T-cell (primary cell): Measurements from ENCODE around the gene GZMH. TPM values are rescaled to one million over a fixed set of nuclear protein-coding genes. Genes with fewer than 3 reads are reported as not detected.
"Not testable (repeated sequence)": the region's sequence is repeated elsewhere in the genome, so short reads cannot be mapped to it uniquely, and the experiment has no call there.

Experiments used
- ATAC-seq, 4 experiments: fragments of 200-7000 bp in 3 of 4; fragments of 150-1000 bp in 1 of 4; cut with Tn5 transposase; replicated peaks in 1 of 4; 1 replicate in 3 of 4; 2 replicates in 1 of 4; pipeline ENCODE4 v1.10.0; 2021; ENCODE audit warnings: moderate library complexity in 3 of 4, mild to moderate bottlenecking in 2 of 4, moderate number of reproducible peaks in 1 of 4
- CTCF ChIA-PET, 2 donors: fragments of 300-600 bp; sonication (Branson Sonifier 250); formaldehyde crosslinking; loops; one replicate each; lab custom pipeline; 2022; ENCODE audit warnings: antibody characterized with exemption in 2 of 2; lab: Charles Lee
- POLR2A ChIA-PET, 2 donors: fragments of 300-600 bp; sonication (Branson Sonifier 250); formaldehyde crosslinking; loops; one replicate each; lab custom pipeline; 2022; ENCODE audit warnings: antibody characterized with exemption in 2 of 2; lab: Charles Lee
- DNase-seq, 35 experiments: peaks; one replicate each; pipeline versions ENCODE4 v3.0.0 to v3.0.0-alpha.2; 2013 to 2023
- H3K27ac ChIP-seq: one replicate; pipeline ENCODE4 v1.5.1; 2013; ENCODE audit warnings: low read length
- H3K27me3 ChIP-seq, 2 experiments: replicated peaks in 1 of 2; 1 replicate in 1 of 2; 2 replicates in 1 of 2; pipeline versions ENCODE4 v1.6.1 to v1.7.0; 2013; ENCODE audit warnings: low read length in 1 of 2, mixed read lengths in 1 of 2; ENCODE audit not compliant: control insufficient read depth in 2 of 2, insufficient read depth in 2 of 2; ENCODE audit errors: extremely low read depth in 1 of 2
- H3K36me3 ChIP-seq, 2 donors: 1 replicate in 1 of 2; 2 replicates in 1 of 2; pipeline versions ENCODE4 v1.6.1 to v1.7.0; 2013; ENCODE audit warnings: low read length in 1 of 2; ENCODE audit not compliant: control insufficient read depth in 2 of 2, insufficient read depth in 1 of 2; ENCODE audit errors: extremely low read depth in 1 of 2
- H3K4me1 ChIP-seq, 2 experiments: 1 replicate in 1 of 2; 2 replicates in 1 of 2; pipeline versions ENCODE4 v1.6.1 to v1.7.0; 2013; ENCODE audit warnings: low read length in 2 of 2, mixed read lengths in 1 of 2; ENCODE audit not compliant: insufficient read depth in 2 of 2, control insufficient read depth in 1 of 2; ENCODE audit errors: extremely low read depth in 1 of 2
- H3K4me3 ChIP-seq, 2 donors: 1 replicate in 1 of 2; 2 replicates in 1 of 2; pipeline versions ENCODE4 v1.5.1 to v1.7.0; 2013; ENCODE audit warnings: mild to moderate bottlenecking in 2 of 2, low read length in 1 of 2, moderate library complexity in 1 of 2; ENCODE audit not compliant: control insufficient read depth in 1 of 2; ENCODE audit errors: extremely low read depth in 1 of 2
- H3K9me3 ChIP-seq: 2 replicates; pipeline ENCODE4 v1.7.0; 2013
- H3K27ac Mint-ChIP-seq, 2 donors: one replicate each; pipeline ENCODE4 v1.8.0; 2020 to 2021; ENCODE audit warnings: mild to moderate bottlenecking in 2 of 2, mixed read lengths in 2 of 2
- H3K27me3 Mint-ChIP-seq, 2 donors: one replicate each; pipeline ENCODE4 v1.8.0; 2021 to 2022; ENCODE audit warnings: mixed read lengths in 2 of 2
- H3K36me3 Mint-ChIP-seq: one replicate; pipeline ENCODE4 v1.8.0; 2021; ENCODE audit warnings: mixed read lengths
- H3K4me1 Mint-ChIP-seq, 3 donors: one replicate each; pipeline ENCODE4 v1.8.0; 2020 to 2022; ENCODE audit warnings: mixed read lengths in 3 of 3, mild to moderate bottlenecking in 1 of 3
- H3K4me3 Mint-ChIP-seq, 3 donors: one replicate each; pipeline ENCODE4 v1.8.0; 2020 to 2022; ENCODE audit warnings: mild to moderate bottlenecking in 3 of 3, mixed read lengths in 3 of 3, moderate library complexity in 3 of 3
- H3K9me3 Mint-ChIP-seq, 3 donors: one replicate each; pipeline ENCODE4 v1.8.0; 2020 to 2022; ENCODE audit warnings: mixed read lengths in 3 of 3
- WGBS: methylation state at CpG from one replicate; pipeline ENCODE4 v1.1.5; 2013; ENCODE audit warnings: missing lambda C conversion rate; ENCODE audit not compliant: insufficient coverage; 5-methylcytosine and 5-hydroxymethylcytosine counted together
- total RNA-seq, 35 experiments: library from RNA in 6 of 35; stranded (reverse) in 6 of 35; fragments of 120-200 nt in 1 of 35; gene quantifications; one replicate each; pipeline versions ENCODE4 v1.2.1 to v1.2.4 and lab custom pipeline; 2013 to 2026

The GZMH gene, protein sequence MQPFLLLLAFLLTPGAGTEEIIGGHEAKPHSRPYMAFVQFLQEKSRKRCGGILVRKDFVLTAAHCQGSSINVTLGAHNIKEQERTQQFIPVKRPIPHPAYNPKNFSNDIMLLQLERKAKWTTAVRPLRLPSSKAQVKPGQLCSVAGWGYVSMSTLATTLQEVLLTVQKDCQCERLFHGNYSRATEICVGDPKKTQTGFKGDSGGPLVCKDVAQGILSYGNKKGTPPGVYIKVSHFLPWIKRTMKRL
- total RNA-seq: 100 to 1,000 TPM in 1 of 5 donors, 10 to 100 TPM in 3, 1 to 10 TPM in 1; 4.0 to 148 (median 21.3) TPM
- 228 TPM for total RNA-seq (2013)
- 1.5 to 70.2 (median 12.4) reads per million in 29 experiments for total RNA-seq (lab: John Stamatoyannopoulos, UW)

DNA sequence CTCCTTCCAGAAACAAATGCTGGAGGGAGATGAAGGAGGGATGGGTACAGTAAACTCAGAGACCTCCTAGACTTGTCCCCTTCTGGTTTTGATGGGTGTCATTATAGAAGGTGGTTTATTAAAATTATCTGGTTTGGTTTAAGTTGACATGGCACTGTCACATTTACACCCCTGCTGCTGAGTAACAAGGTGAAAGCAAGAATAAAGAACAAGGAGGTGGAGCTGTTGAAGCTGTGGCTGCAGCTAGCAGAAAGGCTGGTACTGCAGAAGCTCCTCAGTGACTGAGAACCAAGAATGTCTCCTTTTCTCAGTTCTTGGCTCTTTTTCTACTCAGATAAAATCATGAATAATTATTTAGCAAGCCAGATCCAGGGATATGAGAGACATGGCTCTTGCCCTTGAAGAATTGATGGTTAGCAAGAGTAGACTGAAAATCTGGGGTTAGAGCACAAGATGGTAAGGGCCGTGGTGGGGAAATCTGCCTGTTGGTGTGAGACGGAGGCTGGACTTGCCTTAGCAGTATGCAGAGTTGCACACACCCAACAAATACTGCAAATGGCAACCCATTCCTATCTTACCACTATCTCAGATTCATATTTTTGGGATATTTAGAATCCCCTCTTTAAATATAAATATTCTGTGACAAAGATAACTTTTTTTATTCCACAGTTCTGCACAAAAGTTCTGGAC lies at the start of gene GZMH:
Gene GZMH, minus strand, starts transcription at position 31 of the 690 bp plus-strand sequence. CDS start 72 bp downstream, outside the sequence.
- Histone ChIP-seq H3K4me3 (peak within 1 kb of the TSS in 1 of 2 donors; percentile 38), H3K36me3 (no peaks in the 10 kb centered on the region), H3K27me3 (peaks cover 0 to 6% of the 10 kb centered on the region in 2 experiments), H3K9me3 (no peaks in the 10 kb centered on the region), H3K4me1 (peaks cover 5 to 60% of the 10 kb centered on the region in 2 experiments), H3K27ac (peak within 1 kb of the TSS; percentile 56)
- DNase-seq (peak in 5 of 35 experiments; percentile 16 to 55 (median 27)), ATAC-seq (peak in 3 of 4 experiments; percentile 49 to 62 (median 61))
- Mint-ChIP-seq H3K4me1 (peaks cover 26 to 61% (median 29%) of the 10 kb centered on the region in 3 donors), H3K27me3 (peaks cover 0 to 3% of the 10 kb centered on the region in 2 donors), H3K4me3 (peak within 1 kb of the TSS; percentile 14 to 53 (median 18)), H3K27ac (peak within 1 kb of the TSS; percentile 34 to 70), H3K36me3 (no peaks in the 10 kb centered on the region), H3K9me3 (peaks cover 0 to 7% (median 0%) of the 10 kb centered on the region in 3 donors)
- POLR2A ChIA-PET: interaction anchor here in 1 of 2 donors (0.8 to 1.1 kb wide), 2 partner anchors 24 to 63 kb away, joined by 4 read pairs; partner anchors contain the start of gene GZMB
- WGBS: no CpG with 5 or more reads among the region's 2 CpGs
- CTCF ChIA-PET: interaction anchor here in 1 of 2 donors (1.5 kb wide), 1 partner anchor 64 kb away, joined by 6 read pairs; no protein-coding TSS in a partner anchor

DNA sequence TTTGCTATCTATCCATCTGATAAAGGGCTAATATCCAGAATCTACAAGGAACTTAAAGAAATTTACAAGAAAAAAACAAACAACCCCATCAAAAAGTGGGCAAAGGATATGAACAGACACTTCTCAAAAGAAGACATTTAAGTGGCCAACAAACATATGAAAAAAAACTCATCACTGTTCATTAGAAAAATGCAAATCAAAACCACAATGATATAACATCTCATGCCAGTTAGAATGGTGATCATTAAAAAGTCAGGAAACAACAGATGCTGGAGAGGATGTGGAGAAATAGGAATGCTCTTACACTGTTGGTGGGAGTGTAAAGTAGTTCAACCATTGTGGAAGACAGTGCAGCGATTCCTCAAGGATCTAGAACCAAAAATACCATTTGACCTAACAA lies 38.9 kb upstream of the GZMH start:
- not testable (repeated sequence) for ATAC-seq, H3K36me3 ChIP-seq, H3K4me1 Mint-ChIP-seq

DNA sequence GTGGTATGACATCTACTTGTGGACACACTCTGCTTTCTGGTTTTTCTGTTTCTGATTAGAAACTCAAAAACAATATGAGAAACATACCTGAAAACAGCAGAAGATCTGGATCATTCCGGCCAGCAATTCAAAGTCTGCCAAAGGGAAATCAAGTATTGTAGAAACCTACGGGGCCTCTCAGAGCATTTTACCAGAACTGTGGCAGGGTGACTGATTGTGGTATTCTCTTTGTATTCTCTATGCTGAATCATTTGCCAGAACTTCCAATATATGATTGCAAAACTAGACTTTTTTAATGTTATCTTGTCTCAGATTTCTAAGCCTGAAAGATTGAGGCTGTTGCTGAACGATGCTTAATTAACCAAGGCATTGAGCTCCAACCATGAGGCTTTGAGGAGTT lies 30.4 kb upstream of the GZMH start:
- H3K36me3 Mint-ChIP-seq: no peaks in the 10 kb centered on the region
- Histone ChIP-seq H3K4me1 (peaks cover 0 to 2% of the 10 kb centered on the region in 2 experiments), H3K4me3 (no peak overlapping the region), H3K27me3 (peaks cover 0 to 15% of the 10 kb centered on the region in 2 experiments), H3K27ac (no peak overlapping the region), H3K9me3 (no peaks in the 10 kb centered on the region), H3K36me3 (no peaks in the 10 kb centered on the region)
- WGBS: 71% methylated on average over 1 of the region's 3 CpGs
- no peaks in the 10 kb centered on the region for H3K27me3 Mint-ChIP-seq
- H3K27ac Mint-ChIP-seq: no peak overlapping the region
- H3K4me3 Mint-ChIP-seq: no peak overlapping the region
- no peaks in the 10 kb centered on the region for H3K9me3 Mint-ChIP-seq
- ATAC-seq: no peak
- H3K4me1 Mint-ChIP-seq: peaks cover 0 to 10% (median 2%) of the 10 kb centered on the region in 3 donors
- ChIA-PET POLR2A (no interaction called here), CTCF (no interaction called here)
- DNase-seq: no peak

More for the DNA sequence above, 38.9 kb upstream of the GZMH start:
- CTCF ChIA-PET, H3K27ac ChIP-seq, DNase-seq, H3K36me3 Mint-ChIP-seq, H3K27ac Mint-ChIP-seq, H3K4me3 ChIP-seq, H3K4me1 ChIP-seq, H3K27me3 Mint-ChIP-seq, H3K9me3 ChIP-seq, H3K4me3 Mint-ChIP-seq, POLR2A ChIA-PET: not testable (repeated sequence)
- peaks cover 0 to 13% of the 10 kb centered on the region in 2 experiments for H3K27me3 ChIP-seq
- peaks cover 3 to 11% (median 4%) of the 10 kb centered on the region in 3 donors for H3K9me3 Mint-ChIP-seq
- WGBS: no CpG with 5 or more reads among the region's 1 CpG

DNA sequence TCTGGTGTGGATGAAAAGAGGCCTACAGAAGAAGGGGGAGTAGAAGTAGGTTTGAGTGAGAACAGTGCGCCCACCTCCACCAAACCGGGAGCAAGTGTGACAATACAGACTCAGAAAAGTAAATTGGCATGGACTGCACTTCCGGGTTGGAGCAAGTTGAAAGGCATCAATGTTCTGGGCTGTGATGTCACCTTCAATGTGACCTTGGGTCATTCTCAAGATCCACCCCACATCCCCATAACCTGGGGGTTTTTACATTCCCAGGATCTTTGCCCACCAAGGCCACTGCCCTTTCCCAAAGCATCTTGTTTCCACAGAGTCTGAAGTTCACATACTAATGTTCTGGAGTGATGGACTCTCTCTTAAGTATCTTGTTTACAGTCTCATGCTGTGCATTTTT lies 29.8 kb upstream of the GZMH start:
- no peak overlapping the region for H3K27ac Mint-ChIP-seq
- peaks cover 3 to 10% (median 8%) of the 10 kb centered on the region in 3 donors for H3K4me1 Mint-ChIP-seq
- no peaks in the 10 kb centered on the region for H3K9me3 Mint-ChIP-seq
- POLR2A ChIA-PET: no interaction called here
- H3K4me3 Mint-ChIP-seq: no peak overlapping the region
- CTCF ChIA-PET: no interaction called here
- DNase-seq (no peak), ATAC-seq (no peak)
- H3K27ac ChIP-seq: no peak overlapping the region
- peaks cover 0 to 9% of the 10 kb centered on the region in 2 experiments for H3K27me3 ChIP-seq
- no peaks in the 10 kb centered on the region for H3K9me3 ChIP-seq
- H3K36me3 ChIP-seq: no peaks in the 10 kb centered on the region
- H3K4me1 ChIP-seq: peaks cover 0 to 2% of the 10 kb centered on the region in 2 experiments
- H3K27me3 Mint-ChIP-seq: no peaks in the 10 kb centered on the region
- H3K36me3 Mint-ChIP-seq: no peaks in the 10 kb centered on the region
- no peak overlapping the region for H3K4me3 ChIP-seq
- WGBS: 100% methylated on average over 1 of the region's 3 CpGs

DNA sequence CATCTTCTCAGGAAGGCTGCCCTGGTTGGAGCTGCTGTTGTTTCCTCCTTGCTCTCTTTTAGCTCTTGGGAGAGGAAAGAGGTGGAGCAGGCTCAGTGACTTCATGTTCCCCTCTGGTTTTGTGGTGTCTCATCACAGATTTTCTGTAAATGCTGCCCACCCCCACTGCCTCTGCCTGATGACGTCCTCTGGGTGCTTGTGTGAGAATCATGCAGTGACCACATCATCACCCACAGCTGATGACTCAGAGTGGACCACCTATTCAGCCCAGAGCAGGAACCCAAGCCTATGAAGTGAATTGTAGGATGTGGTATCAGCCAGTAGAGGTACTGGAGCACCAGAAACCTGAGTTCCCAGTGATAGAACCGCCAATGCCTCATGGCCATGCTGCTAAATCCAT lies 24.7 kb upstream of the GZMH start, which contains the start of gene GZMB:
Gene GZMB, minus strand, starts transcription at position 33 of the 400 bp plus-strand sequence. Its CDS starts 30 bp downstream, at position 3.
- no peaks in the 10 kb centered on the region for H3K9me3 ChIP-seq
- WGBS: 85% methylated on average over 1 of the region's 2 CpGs
- POLR2A ChIA-PET: interaction anchor here in 1 of 2 donors (1.2 kb wide), 1 partner anchor 24 kb away, joined by 4 read pairs; no protein-coding TSS in a partner anchor
- Mint-ChIP-seq H3K4me1 (peaks cover 7 to 15% (median 15%) of the 10 kb centered on the region in 3 donors), H3K36me3 (no peaks in the 10 kb centered on the region), H3K27me3 (peaks cover 0 to 2% of the 10 kb centered on the region in 2 donors), H3K27ac (peak within 1 kb of the TSS; percentile 48 to 69), H3K4me3 (peak within 1 kb of the TSS; percentile 35 to 74 (median 51)), H3K9me3 (no peaks in the 10 kb centered on the region)
- peak within 1 kb of the TSS; percentile 82 for H3K27ac ChIP-seq
- ATAC-seq (peak; percentile 45 to 84 (median 70)), DNase-seq (peak in 33 of 35 experiments; percentile 10 to 87 (median 64))
- CTCF ChIA-PET: interaction anchor here in 1 of 2 donors (0.6 to 1.3 kb wide), 3 partner anchors 12 to 150 kb away, joined by 3 to 5 read pairs (median 4); no protein-coding TSS in a partner anchor
- peak within 1 kb of the TSS in 1 of 2 donors; percentile 44 for H3K4me3 ChIP-seq
- H3K27me3 ChIP-seq: no peaks in the 10 kb centered on the region
- H3K4me1 ChIP-seq: peaks cover 0 to 29% of the 10 kb centered on the region in 2 experiments
- H3K36me3 ChIP-seq: no peaks in the 10 kb centered on the region

DNA sequence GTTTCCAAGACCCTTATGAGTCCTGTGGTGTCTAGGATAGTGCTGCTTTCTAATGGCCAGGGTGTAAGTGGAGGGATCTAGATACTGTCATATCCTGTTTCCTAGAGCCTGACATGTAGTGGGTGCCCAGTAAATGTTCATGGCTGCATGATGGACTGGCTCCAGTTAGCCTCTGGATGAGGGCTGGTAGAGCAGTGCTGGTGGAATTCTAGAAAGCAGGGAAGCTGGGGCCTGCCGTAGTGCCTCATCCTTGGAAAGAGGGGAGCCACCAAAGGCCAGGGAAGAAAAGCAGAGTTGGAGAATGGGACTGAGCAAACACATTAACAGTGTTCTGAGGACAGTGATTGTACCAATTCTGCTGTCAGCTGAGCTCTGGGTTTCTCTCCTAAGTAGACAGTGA lies 23.9 kb upstream of the GZMH start:
- Histone ChIP-seq H3K27ac (peak overlapping the region; percentile 82), H3K4me1 (peaks cover 0 to 29% of the 10 kb centered on the region in 2 experiments), H3K4me3 (peak overlapping the region in 1 of 2 donors; percentile 44), H3K9me3 (no peaks in the 10 kb centered on the region), H3K27me3 (no peaks in the 10 kb centered on the region), H3K36me3 (no peaks in the 10 kb centered on the region)
- DNase-seq (no peak), ATAC-seq (no peak)
- Mint-ChIP-seq H3K4me1 (peaks cover 7 to 15% (median 15%) of the 10 kb centered on the region in 3 donors), H3K36me3 (no peaks in the 10 kb centered on the region), H3K4me3 (peak overlapping the region in 2 of 3 donors; percentile 51 to 66), H3K9me3 (no peaks in the 10 kb centered on the region), H3K27ac (peak overlapping the region in 1 of 2 donors; percentile 69), H3K27me3 (peaks cover 0 to 2% of the 10 kb centered on the region in 2 donors)
- POLR2A ChIA-PET: interaction anchor here in 1 of 2 donors (1.2 kb wide), 1 partner anchor 23 kb away, joined by 4 read pairs; no protein-coding TSS in a partner anchor
- CTCF ChIA-PET: interaction anchor here in 1 of 2 donors (0.6 kb wide), 1 partner anchor 11 kb away, joined by 5 read pairs; no protein-coding TSS in a partner anchor
- WGBS: no CpG with 5 or more reads among the region's 1 CpG
